Testis (tissue), 3 donors: Measurements from ENCODE around the gene IGSF21. TPM values are rescaled to one million over a fixed set of nuclear protein-coding genes. Genes with fewer than 3 reads are reported as not detected.

Experiments
- DNase-seq: peaks from one replicate; pipeline ENCODE4 v3.0.0-alpha.2; 2019
- H3K27ac ChIP-seq, 2 donors: fragments of 200-600 bp; sonication (generic); one replicate each; pipeline ENCODE4 v1.5.1; 2019
- H3K27me3 ChIP-seq: fragments of 200-600 bp; sonication (generic); one replicate; pipeline ENCODE4 v1.5.1; 2019
- H3K36me3 ChIP-seq: fragments of 200-600 bp; sonication (generic); one replicate; pipeline ENCODE4 v1.5.1; 2017; ENCODE audit warnings: low read depth; ENCODE audit errors: missing control alignments
- H3K4me1 ChIP-seq: fragments of 200-600 bp; sonication (generic); one replicate; pipeline ENCODE4 v1.5.1; 2019
- H3K4me3 ChIP-seq, 2 donors: fragments of 200-600 bp; sonication (generic); one replicate each; pipeline ENCODE4 v1.5.1; 2017 to 2019
- H3K9me3 ChIP-seq: fragments of 200-600 bp; sonication (generic); one replicate; pipeline ENCODE4 v1.5.1; 2017
- CTCF ChIP-seq, 3 experiments: fragments of 450-650 bp in 2 of 3; fragments of 200-600 bp in 1 of 3; sonication (generic) in 1 of 3; IDR thresholded peaks; one replicate each; pipeline ENCODE4 v1.5.1; 2016 to 2019; ENCODE audit warnings: antibody characterized with exemption in 3 of 3, mild to moderate bottlenecking in 2 of 3, moderate library complexity in 1 of 3
- POLR2A ChIP-seq: fragments of 450-650 bp; IDR thresholded peaks from one replicate; pipeline ENCODE4 v1.6.1; 2017; ENCODE audit warnings: antibody characterized with exemption, mild to moderate bottlenecking, moderate library complexity
- WGBS, 2 donors: methylation state at CpG; one replicate each; pipeline ENCODE4 v1.1.5; 2018; 5-methylcytosine and 5-hydroxymethylcytosine counted together
- intact Hi-C: fragments of 100-400 bp; cut with DNase I; formaldehyde crosslinking; loops from one replicate; pipeline ENCODE4 v1.15.1; 2023; ENCODE audit warnings: low total_unique reads
- polyA plus RNA-seq: library from polyadenylated mRNA; stranded (reverse); fragments of 350-450 nt; fragmentation: Illumina TruSeq; extraction: RNeasy Lipid Tissue Mini Kit (QIAGEN cat#74804); gene quantifications from one replicate; pipeline ENCODE4 v1.2.3, GENCODE V29; 2014; ENCODE audit warnings: low read depth, low replicate concordance; ENCODE audit not compliant: insufficient read depth
- total RNA-seq, 2 donors: library from RNA; depleted of rRNA; stranded (reverse); fragments of >200 nt; gene quantifications; one replicate each; pipeline ENCODE4 v1.2.3, GENCODE V29; 2016

The IGSF21 gene
- total and polyA plus RNA-seq, 3 donors from 2014 or later = 1.7 to 4.2 (median 2.9) TPM

- Histone ChIP-seq H3K4me1 (no peaks in the 10 kb centered on the region), H3K27ac (no peak overlapping the region), H3K27me3 (no peaks in the 10 kb centered on the region), H3K4me3 (no peak overlapping the region), H3K36me3 (no peaks in the 10 kb centered on the region), H3K9me3 (no peaks in the 10 kb centered on the region)
- intact Hi-C loops = no loop called here
- DNase-seq = no peak
- TF ChIP-seq CTCF (IDR thresholded peaks at IDR 0.05) = no peak
- TF ChIP-seq POLR2A = no peak
- 74 to 75% methylated on average over 8 of the region's 8 CpGs for WGBS, 2 donors
These were observed 13.0 kb downstream of the IGSF21 start for GRCh38 chr1:18120638-18121037.

GRCh38 chr1:18121072-18121820 lies 13.6 kb downstream of the IGSF21 start:
- TF ChIP-seq CTCF (IDR thresholded peaks at IDR 0.05) (no peak), POLR2A (no peak)
- H3K36me3 ChIP-seq = no peaks in the 10 kb centered on the region
- H3K4me1 ChIP-seq = no peaks in the 10 kb centered on the region
- no peaks in the 10 kb centered on the region for H3K27me3 ChIP-seq
- intact Hi-C loops = no loop called here
- H3K4me3 ChIP-seq = no peak overlapping the region
- H3K27ac ChIP-seq = no peak overlapping the region
- whole genome bisulfite sequencing, 2 donors = 91 to 92% methylated on average over 11 of the region's 11 CpGs
- no peaks in the 10 kb centered on the region for H3K9me3 ChIP-seq
- no peak for DNase-seq

- 68 to 77% methylated on average over 3 of the region's 3 CpGs for WGBS, 2 donors
- no peak for TF ChIP-seq POLR2A
- no peak for TF ChIP-seq CTCF (IDR thresholded peaks at IDR 0.05)
These were observed 15.9 kb downstream of the IGSF21 start for GRCh38 chr1:18123467-18123992.

GRCh38 chr1:18124977-18125376 lies 17.4 kb downstream of the IGSF21 start:
- Histone ChIP-seq H3K4me3 (no peak overlapping the region), H3K4me1 (no peaks in the 10 kb centered on the region), H3K9me3 (no peaks in the 10 kb centered on the region), H3K36me3 (no peaks in the 10 kb centered on the region), H3K27ac (no peak overlapping the region), H3K27me3 (no peaks in the 10 kb centered on the region)
- intact Hi-C loops = no loop called here
- 87% methylated on average over 4 of the region's 4 CpGs for WGBS, 2 donors
- TF ChIP-seq CTCF (IDR thresholded peaks at IDR 0.05) (no peak), POLR2A (no peak)
- no peak for DNase-seq

More at GRCh38 chr1:18123467-18123992, 15.9 kb downstream of the IGSF21 start:
- H3K36me3 ChIP-seq = no peaks in the 10 kb centered on the region
- no peak for DNase-seq
- no peaks in the 10 kb centered on the region for H3K9me3 ChIP-seq
- no peak overlapping the region for H3K27ac ChIP-seq
- intact Hi-C loops = no loop called here
- H3K4me1 ChIP-seq = no peaks in the 10 kb centered on the region
- H3K4me3 ChIP-seq = no peak overlapping the region
- no peaks in the 10 kb centered on the region for H3K27me3 ChIP-seq

GRCh38 chr1:18126616-18127015 lies 19.0 kb downstream of the IGSF21 start:
- H3K4me3 ChIP-seq = no peak overlapping the region
- no peaks in the 10 kb centered on the region for H3K4me1 ChIP-seq
- no peak overlapping the region for H3K27ac ChIP-seq
- WGBS, 2 donors = 68 to 86% methylated on average over 5 of the region's 5 CpGs
- TF ChIP-seq POLR2A = no peak
- no peak for DNase-seq
- H3K9me3 ChIP-seq = no peaks in the 10 kb centered on the region
- no peaks in the 10 kb centered on the region for H3K27me3 ChIP-seq
- intact Hi-C loops = no loop called here
- no peaks in the 10 kb centered on the region for H3K36me3 ChIP-seq
